Stimulated activated CD4-positive, alpha-beta T cell treated with anti-CD3 and anti-CD28 coated beads, Interleukin-12 subunit alpha, Interleukin-12 subunit beta, amount 100 ng/mL, for 24 hours (primary cell): ENCODE data around the gene MPP4.

Experiments
- DNase-seq, 2 experiments: peaks; one replicate each; pipeline ENCODE4 v3.0.0-alpha.2; 2020; ENCODE audit warnings: low read depth in 2 of 2

The MPP4 gene

DNA sequence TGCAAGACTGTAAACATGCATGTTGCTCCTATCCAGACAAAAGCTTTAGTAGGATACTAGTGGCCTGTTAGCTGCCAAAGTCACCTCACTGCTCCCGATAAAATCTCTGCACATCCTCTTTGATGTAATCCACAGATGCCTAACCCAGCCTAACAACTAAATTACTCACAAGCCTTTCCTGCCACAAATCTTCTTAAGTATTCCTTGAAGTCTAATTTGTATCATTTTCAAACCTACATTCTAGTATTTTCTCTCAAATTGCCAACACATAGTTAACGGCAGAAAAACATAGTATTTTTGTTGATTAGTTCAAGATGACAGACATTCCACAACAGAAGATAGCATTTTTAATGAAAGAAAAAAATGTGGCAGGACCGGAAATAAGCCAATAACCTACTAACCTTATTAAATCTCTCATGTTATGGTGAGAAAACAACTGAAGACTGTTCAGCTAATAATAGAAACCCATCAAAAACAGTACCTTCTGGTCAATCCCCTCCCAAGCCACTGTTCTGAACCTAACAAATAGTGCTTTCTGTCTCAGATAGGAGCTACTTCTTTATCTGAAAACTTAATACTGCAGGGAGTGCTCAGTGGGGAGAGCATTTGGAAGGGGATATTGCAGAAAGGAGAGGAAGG, at the start of gene MPP4:
MPP4 (minus strand) TSS at position 57 of the 639 bp plus-strand sequence. CDS start 4,690 bp downstream, outside the sequence.
- DNase-seq: no peak

DNA sequence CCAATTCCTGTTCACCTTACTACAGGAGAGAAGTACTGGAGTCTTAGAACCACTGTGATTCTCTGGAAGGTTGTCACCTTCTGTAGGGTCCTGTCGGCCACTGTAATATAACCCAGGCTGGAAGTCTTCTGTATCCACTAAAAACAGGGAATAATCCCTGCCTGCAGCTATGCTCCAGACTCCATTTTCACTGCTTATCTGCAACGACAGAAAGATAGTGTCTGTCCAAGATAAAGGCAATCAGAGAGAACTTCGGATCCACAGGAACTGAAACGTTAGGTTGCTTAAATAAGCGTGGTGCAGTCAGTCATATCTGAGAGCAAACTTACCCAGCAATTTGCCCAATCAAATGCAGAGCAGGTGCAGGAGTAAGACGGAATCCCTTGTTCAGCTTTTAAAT, 48.1 kb upstream of the MPP4 start:
- no peak for DNase-seq

DNA sequence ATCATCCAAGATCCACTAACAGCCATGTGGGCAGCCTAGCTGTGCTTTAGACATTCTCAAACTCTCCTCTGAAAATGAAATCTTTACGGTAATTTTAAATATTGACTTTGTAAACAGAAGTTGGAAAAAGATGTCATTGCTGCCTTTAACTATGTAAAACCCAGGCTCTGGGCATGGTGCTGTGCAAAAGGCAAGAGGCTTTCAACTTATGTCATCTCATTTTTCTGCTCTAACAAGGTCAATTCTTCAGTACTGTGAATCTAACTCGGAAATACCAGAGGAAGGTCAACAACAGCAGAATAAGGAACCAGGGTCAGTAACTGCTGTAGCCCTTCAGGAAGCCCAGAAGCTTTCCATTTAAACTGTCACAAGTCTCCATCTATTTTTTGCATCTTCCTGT, 37.0 kb upstream of the MPP4 start:
- no peak for DNase-seq

GRCh38 chr2:201734111-201734510, 35.7 kb upstream of the MPP4 start:
- no peak for DNase-seq

GRCh38 chr2:201733544-201733943, 35.1 kb upstream of the MPP4 start:
- DNase-seq: no peak

DNA sequence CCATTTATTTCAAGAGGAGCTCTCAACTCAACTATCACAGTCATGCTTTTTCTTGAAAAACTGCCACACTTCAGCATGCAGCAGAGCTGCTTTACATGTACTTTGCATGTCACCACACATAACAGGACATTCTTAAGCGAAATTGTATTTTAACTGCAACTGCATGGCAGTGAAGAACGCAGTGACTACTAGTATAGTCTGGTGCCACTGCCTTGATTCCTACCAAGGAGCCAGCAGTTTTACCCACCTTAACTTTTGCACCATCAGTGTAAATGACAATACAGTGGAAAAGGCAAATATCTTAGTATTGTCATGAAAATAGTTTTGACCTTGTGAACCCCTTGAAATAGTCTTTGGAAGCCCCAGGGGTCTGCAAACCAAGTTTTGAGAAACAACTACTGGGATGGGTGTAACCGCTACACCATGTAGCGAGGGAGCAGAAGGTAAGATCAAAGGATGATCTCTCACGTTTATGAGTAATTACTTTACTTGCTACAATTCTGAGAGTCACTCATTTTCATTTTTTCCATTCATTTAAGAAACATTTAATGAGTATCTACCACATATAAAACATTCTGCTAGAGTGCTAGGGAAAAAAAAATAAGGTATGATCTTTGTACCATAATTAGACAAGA, 32.3 kb upstream of the MPP4 start:
- DNase-seq: no peak

DNA sequence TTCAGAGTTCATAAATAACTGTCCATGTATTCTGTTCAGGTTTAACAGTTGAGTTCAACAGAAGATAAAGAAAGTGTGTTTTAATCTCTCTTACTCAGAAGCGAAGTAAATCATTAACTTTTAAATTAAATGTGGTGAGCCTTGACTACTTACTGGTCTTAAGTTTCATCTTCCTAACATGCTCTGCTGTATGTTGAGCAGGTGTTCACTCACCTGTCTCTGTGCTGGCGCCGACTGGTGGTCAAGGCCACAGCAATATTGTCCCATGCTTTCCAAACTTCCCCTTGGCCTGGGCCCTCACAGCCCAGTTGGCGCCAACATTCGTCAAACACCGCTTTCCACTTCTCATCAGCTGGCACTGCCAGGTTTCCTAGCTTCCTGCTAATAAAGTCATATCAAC, 17.0 kb upstream of the MPP4 start:
- no peak for DNase-seq

DNA sequence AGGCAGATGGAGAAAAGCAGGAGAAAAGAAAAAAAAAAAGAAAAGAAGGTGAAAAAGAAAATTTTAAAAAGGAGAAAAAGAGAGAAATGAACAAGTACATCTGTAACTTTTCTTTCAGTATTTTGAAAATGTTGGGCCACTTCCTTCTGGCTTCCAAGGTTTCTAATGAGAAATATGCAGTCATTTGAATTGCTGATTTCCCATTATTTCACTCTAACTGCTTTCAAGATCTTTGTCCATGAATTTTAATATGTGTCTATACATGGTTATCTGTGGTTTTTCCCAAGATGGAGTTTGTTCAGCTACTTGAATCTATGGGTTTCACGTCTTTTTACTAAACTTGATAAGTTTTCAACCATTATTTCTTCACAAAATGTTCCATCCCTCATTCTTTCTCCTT, 14.3 kb upstream of the MPP4 start:
- no peak for DNase-seq

- no peak for DNase-seq
Observed at GRCh38 chr2:201709747-201710146, 11.3 kb upstream of the MPP4 start.

DNA sequence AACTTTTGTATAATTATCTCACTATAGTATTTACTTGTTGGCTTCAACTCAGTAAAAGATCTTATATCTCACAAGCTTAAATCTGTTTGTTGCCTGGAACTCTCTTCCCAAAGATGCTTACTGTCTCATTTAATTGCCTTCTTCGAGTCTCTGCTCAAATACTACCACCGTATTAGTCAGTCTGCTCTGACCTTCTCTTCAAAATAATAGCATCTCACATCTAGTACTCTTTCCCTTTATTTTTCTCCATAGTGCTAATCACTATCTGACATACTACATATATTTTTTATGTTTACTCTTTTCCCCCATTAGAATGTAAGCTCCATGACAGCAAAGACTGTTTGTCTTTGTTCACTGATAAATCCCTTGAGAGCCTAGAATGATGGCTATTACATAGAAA, 10.6 kb upstream of the MPP4 start:
- no peak for DNase-seq

DNA sequence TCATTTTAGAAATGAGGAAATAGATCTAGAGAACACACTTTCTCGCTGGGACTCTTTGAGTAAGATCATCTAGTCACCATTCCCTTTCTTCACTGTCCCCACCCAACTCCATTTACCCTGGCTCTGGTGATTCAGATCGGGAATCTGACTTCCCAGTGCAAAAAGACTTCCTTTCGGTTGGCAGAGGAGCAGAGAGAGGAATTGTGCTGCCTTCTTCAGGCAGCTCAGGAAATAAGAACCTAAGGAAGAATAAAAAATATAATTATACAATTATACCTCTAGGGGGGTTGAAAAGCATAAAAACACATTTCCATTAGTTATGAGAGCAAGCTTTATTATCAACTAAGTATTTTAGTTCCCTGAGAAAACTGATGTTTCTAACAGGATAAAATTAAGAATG, 9.3 kb upstream of the MPP4 start:
- no peak for DNase-seq

- DNase-seq: no peak
Observed at GRCh38 chr2:201707142-201707541, 8.7 kb upstream of the MPP4 start.

DNA sequence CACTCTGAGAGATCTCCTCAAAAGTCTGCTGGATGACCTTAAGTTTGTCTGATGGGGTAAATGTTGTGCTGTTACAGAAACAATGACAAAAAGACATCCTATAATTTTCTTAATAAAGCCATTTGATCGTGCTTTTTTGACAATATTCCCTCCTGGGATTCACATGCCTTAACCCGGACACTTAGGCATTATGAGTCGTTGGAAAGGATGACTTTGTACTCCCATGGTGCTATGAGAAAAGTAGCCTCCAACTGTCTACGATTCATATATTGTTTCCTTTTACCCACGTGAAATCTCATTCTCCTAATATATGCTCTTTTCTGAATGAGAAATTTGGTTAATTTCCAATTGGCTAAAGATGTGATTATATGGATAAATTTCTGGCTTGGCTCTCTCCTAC, 6.1 kb upstream of the MPP4 start:
- no peak for DNase-seq

- no peak for DNase-seq
Observed at GRCh38 chr2:201701646-201702045, 3.2 kb upstream of the MPP4 start.

- no peak for DNase-seq
Observed at GRCh38 chr2:201699416-201699815, 972 bp upstream of the MPP4 start.

- DNase-seq: no peak
Observed at GRCh38 chr2:201697899-201698298, 545 bp downstream of the MPP4 start.

DNA sequence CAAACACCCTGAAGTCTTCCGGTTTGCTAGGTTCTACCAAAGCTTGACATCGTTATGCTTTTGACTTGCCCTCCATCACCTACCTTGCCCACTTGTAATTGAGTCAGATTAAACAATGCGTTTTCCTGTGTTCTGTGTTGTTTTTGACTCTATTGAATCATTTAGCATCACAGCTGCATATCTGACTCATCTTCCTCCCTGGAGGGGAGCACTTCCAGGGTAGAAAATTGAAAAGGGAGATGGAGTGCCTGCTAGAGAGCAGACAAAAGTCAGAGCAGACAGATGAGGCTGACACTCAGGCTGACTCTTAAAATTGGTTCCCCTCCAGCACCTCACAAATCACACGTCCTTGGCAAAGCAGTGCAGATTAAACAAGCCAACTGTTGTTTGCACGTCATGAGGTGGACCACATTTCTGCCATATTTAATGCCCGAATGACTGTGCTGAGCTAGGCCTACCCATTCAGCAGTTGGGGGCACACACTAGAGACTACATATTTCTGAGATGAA, 2.2 kb downstream of the MPP4 start:
- DNase-seq: no peak

DNA sequence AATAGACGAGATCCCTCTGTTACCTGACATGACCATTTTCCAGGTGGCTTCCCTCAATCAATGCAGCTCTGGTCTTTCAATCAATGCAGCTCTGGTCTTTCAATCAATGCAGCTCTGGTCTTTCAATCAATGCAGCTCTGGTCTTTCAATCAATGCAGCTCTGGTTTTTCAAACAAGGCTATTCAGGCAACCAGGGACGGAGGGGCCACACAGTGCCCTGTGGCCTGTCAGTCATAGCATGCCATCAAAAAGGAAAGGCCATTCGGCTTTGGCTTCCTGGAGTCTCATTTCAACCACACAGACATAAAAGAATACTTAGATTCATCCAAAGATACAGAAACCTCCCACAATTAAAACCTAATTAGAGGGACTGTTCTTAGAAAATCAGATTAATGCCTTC, 13.3 kb downstream of the MPP4 start:
- DNase-seq: no peak

- no peak for DNase-seq
Observed at GRCh38 chr2:201680743-201681142, 17.7 kb downstream of the MPP4 start.

DNA sequence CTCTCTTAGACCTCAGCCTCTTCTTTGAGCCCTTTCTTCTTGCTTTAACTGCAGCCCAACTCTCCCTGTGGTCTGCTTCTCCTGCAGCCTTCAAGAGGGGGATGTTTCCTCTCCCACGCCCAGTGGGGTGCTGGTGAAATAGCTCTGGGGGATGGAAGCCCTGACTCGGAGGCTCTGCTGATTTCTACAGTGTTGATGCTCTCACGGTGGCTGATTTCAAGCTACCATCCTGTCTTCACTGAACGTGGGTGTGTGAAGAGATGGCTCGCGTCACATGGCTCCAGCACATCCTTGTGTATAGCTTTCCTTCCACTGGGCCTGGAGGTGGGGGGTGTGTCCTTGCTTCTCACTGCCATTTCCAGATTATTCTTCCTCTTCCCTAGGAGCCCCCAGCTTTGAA, 20.0 kb downstream of the MPP4 start:
- DNase-seq: no peak

GRCh38 chr2:201675454-201675853, 23.0 kb downstream of the MPP4 start:
- no peak for DNase-seq

- DNase-seq: no peak
Observed at GRCh38 chr2:201674794-201675193, 23.6 kb downstream of the MPP4 start.

- no peak for DNase-seq
Observed at GRCh38 chr2:201674298-201674697, 24.1 kb downstream of the MPP4 start.

- no peak for DNase-seq
Observed at GRCh38 chr2:201673546-201673945, 24.9 kb downstream of the MPP4 start.
